Neural cell (in vitro differentiated cells): ENCODE data around the gene P3H1. TPM values are rescaled to one million over a fixed set of nuclear protein-coding genes. Genes with fewer than 3 reads are reported as not detected.
"Not testable (repeated sequence)": the region's sequence is repeated elsewhere in the genome, so short reads cannot be mapped to it uniquely, and the experiment has no call there.

Experiments
- H2AFZ ChIP-seq: fragments of 200-600, 300-800 bp; sonication (generic), shearing (Covaris generic); 2 replicates; pipeline ENCODE4 v1.6.0; 2014; ENCODE audit warnings: low read depth, mild to moderate bottlenecking, antibody characterized with exemption, low read length, moderate library complexity
- H3F3A ChIP-seq: fragments of 200-600 bp; shearing (Covaris generic); 2 replicates; pipeline ENCODE4 v1.6.1; 2016; ENCODE audit warnings: mild to moderate bottlenecking, moderate library complexity, mixed read lengths, antibody characterized with exemption, low read length; ENCODE audit not compliant: insufficient read depth, poor library complexity, severe bottlenecking
- H3K27ac ChIP-seq: fragments of 200-600, 300-800 bp; sonication (generic), shearing (Covaris generic); 2 replicates; pipeline ENCODE4 v1.5.1; 2014; ENCODE audit warnings: mild to moderate bottlenecking, low read length, moderate library complexity
- H3K27me3 ChIP-seq: fragments of 300-800, 200-600 bp; sonication (generic), shearing (Covaris generic); 2 replicates; pipeline ENCODE4 v1.6.0; 2014; ENCODE audit warnings: mild to moderate bottlenecking, low read depth, low read length, moderate library complexity; ENCODE audit not compliant: insufficient read depth
- H3K36me3 ChIP-seq: fragments of 300-800, 200-600 bp; sonication (generic), shearing (Covaris generic); 2 replicates; pipeline ENCODE4 v1.5.1; 2014; ENCODE audit warnings: mild to moderate bottlenecking, antibody characterized with exemption, low read length, moderate library complexity; ENCODE audit not compliant: insufficient read depth
- H3K4me2 ChIP-seq: fragments of 300-800, 200-600 bp; sonication (generic), shearing (Covaris generic); 2 replicates; pipeline ENCODE4 v1.6.0; 2014; ENCODE audit warnings: mild to moderate bottlenecking, low read length
- H3K4me3 ChIP-seq: fragments of 300-800, 200-600 bp; sonication (generic), shearing (Covaris generic); 2 replicates; pipeline ENCODE4 v1.5.1; 2014; ENCODE audit warnings: mild to moderate bottlenecking, low read length, moderate library complexity
- H3K79me2 ChIP-seq: fragments of 200-600 bp; shearing (Covaris generic); replicated peaks from 2 replicates; pipeline ENCODE4 v1.6.0; 2014; ENCODE audit warnings: mild to moderate bottlenecking, low read length, moderate library complexity; ENCODE audit not compliant: insufficient read depth
- H3K9ac ChIP-seq: fragments of 300-800, 200-600 bp; sonication (generic), shearing (Covaris generic); 2 replicates; pipeline ENCODE4 v1.6.1; 2016; ENCODE audit warnings: mild to moderate bottlenecking, low read length, mixed read lengths
- H3K9me2 ChIP-seq: fragments of 200-600 bp; shearing (Covaris generic); 2 replicates; pipeline ENCODE4 v1.6.1; 2016; ENCODE audit warnings: mild to moderate bottlenecking, low read length, mixed read lengths; ENCODE audit not compliant: insufficient read depth
- H3K9me3 ChIP-seq: fragments of 200-600, 300-800 bp; sonication (generic), shearing (Covaris generic); 2 replicates; pipeline ENCODE4 v1.6.1; 2016; ENCODE audit warnings: mild to moderate bottlenecking, mixed run types, low read length, moderate library complexity, mixed read lengths
- H4K20me1 ChIP-seq: fragments of 200-600 bp; shearing (Covaris generic); 2 replicates; pipeline ENCODE4 v1.6.1; 2016; ENCODE audit warnings: mild to moderate bottlenecking, mixed run types; ENCODE audit not compliant: insufficient read depth
- CTCF ChIP-seq: fragments of 450-650 bp; IDR thresholded peaks from 2 replicates; pipeline ENCODE4 v1.5.1; 2014; ENCODE audit warnings: antibody characterized with exemption, mild to moderate bottlenecking, moderate library complexity; ENCODE audit not compliant: poor library complexity, severe bottlenecking
- EP300 ChIP-seq: fragments of 450-650 bp; conservative IDR thresholded peaks from 2 replicates; pipeline ENCODE4 v1.6.1; 2014; ENCODE audit warnings: antibody characterized with exemption, mild to moderate bottlenecking, moderate library complexity; ENCODE audit not compliant: poor library complexity, severe bottlenecking
- EZH2 ChIP-seq: fragments of 200-600, 300-800 bp; shearing (Covaris generic), sonication (generic); IDR thresholded peaks from 2 replicates; pipeline ENCODE4 v1.6.1; 2014; ENCODE audit warnings: antibody characterized with exemption, low read length, borderline replicate concordance, mild to moderate bottlenecking; ENCODE audit not compliant: insufficient read depth, poor library complexity, severe bottlenecking
- MXI1 ChIP-seq: fragments of 450-650 bp; conservative IDR thresholded peaks from 2 replicates; pipeline ENCODE4 v1.6.1; 2014; ENCODE audit warnings: antibody characterized with exemption, mild to moderate bottlenecking; ENCODE audit not compliant: poor library complexity, severe bottlenecking
- POLR2AphosphoS5 ChIP-seq: IDR thresholded peaks from 2 replicates; pipeline ENCODE4 v1.6.1; 2012
- RAD21 ChIP-seq: fragments of 450-650 bp; conservative IDR thresholded peaks from 2 replicates; pipeline ENCODE4 v1.6.1; 2014; ENCODE audit warnings: antibody characterized with exemption, mild to moderate bottlenecking, moderate library complexity
- REST ChIP-seq: IDR thresholded peaks from 2 replicates; pipeline ENCODE4 v1.6.1; 2012; ENCODE audit warnings: borderline replicate concordance
- SMC3 ChIP-seq: fragments of 450-650 bp; conservative IDR thresholded peaks from 2 replicates; pipeline ENCODE4 v1.6.1; 2014; ENCODE audit warnings: antibody characterized with exemption, mild to moderate bottlenecking, moderate library complexity; ENCODE audit not compliant: poor library complexity
- TAF1 ChIP-seq: IDR thresholded peaks from 2 replicates; pipeline ENCODE4 v1.6.1; 2012; ENCODE audit warnings: low read depth
- polyA plus RNA-seq: library from polyadenylated mRNA; depleted of rRNA; stranded (reverse); fragments of >200 nt; gene quantifications from 2 replicates; pipeline ENCODE4 v1.2.3, GENCODE V29; 2014

The P3H1 gene
- polyA plus RNA-seq, 1 donor from 2014 or later = 32.4 TPM

- H3K36me3 ChIP-seq = no peaks in the 10 kb centered on the region
- no peak overlapping the region for H3K27ac ChIP-seq
- no peaks in the 10 kb centered on the region for H3K27me3 ChIP-seq
- H2AFZ ChIP-seq = no peak overlapping the region
- no peak overlapping the region for H3K4me3 ChIP-seq
- no peaks in the 10 kb centered on the region for H4K20me1 ChIP-seq
- no peak overlapping the region for H3K4me2 ChIP-seq
- H3K9ac ChIP-seq = no peak overlapping the region
- H3K9me2 ChIP-seq = no peaks in the 10 kb centered on the region
- H3K9me3 ChIP-seq = no peaks in the 10 kb centered on the region
- H3F3A ChIP-seq = no peaks in the 10 kb centered on the region
- no peak for TF ChIP-seq RAD21
- no peak for TF ChIP-seq EP300
- TF ChIP-seq CTCF = no peak
- no peak for TF ChIP-seq MXI1
- no peak for TF ChIP-seq SMC3
- no peak for TF ChIP-seq POLR2AphosphoS5
- no peaks in the 10 kb centered on the region for H3K79me2 ChIP-seq
Observed at GRCh38 chr1:42730002-42730401, 36.8 kb downstream of the P3H1 start.

GRCh38 chr1:42725820-42726219, 41.0 kb downstream of the P3H1 start:
- not testable (repeated sequence) for H3K9me3 ChIP-seq, H3K36me3 ChIP-seq, H3K79me2 ChIP-seq

GRCh38 chr1:42723511-42723910, 43.3 kb downstream of the P3H1 start:
- H2AFZ ChIP-seq = no peak overlapping the region
- H3K79me2 ChIP-seq = no peaks in the 10 kb centered on the region
- H3F3A ChIP-seq = no peaks in the 10 kb centered on the region
- TF ChIP-seq SMC3 = no peak
- no peak for TF ChIP-seq MXI1
- no peak for TF ChIP-seq REST
- no peak for TF ChIP-seq TAF1
- no peak for TF ChIP-seq POLR2AphosphoS5
- TF ChIP-seq RAD21 = no peak
- TF ChIP-seq EZH2 = no peak
- TF ChIP-seq EP300 = no peak
- TF ChIP-seq CTCF = no peak
- no peaks in the 10 kb centered on the region for H3K27me3 ChIP-seq
- H3K36me3 ChIP-seq = no peaks in the 10 kb centered on the region
- no peak overlapping the region for H3K9ac ChIP-seq
- no peak overlapping the region for H3K4me2 ChIP-seq
- no peaks in the 10 kb centered on the region for H4K20me1 ChIP-seq
- H3K27ac ChIP-seq = no peak overlapping the region
- H3K9me3 ChIP-seq = no peaks in the 10 kb centered on the region
- no peak overlapping the region for H3K4me3 ChIP-seq
- no peaks in the 10 kb centered on the region for H3K9me2 ChIP-seq

More at GRCh38 chr1:42725820-42726219, 41.0 kb downstream of the P3H1 start:
- H3K4me2 ChIP-seq, H3K4me3 ChIP-seq, H3F3A ChIP-seq, H3K9ac ChIP-seq, H4K20me1 ChIP-seq, H3K9me2 ChIP-seq, H3K27me3 ChIP-seq, H2AFZ ChIP-seq, H3K27ac ChIP-seq: not testable (repeated sequence)

GRCh38 chr1:42722403-42722802, 44.4 kb downstream of the P3H1 start:
- not testable (repeated sequence) for H3K79me2 ChIP-seq, H3K9ac ChIP-seq, H3K27ac ChIP-seq, H2AFZ ChIP-seq, H3K9me3 ChIP-seq, H3K36me3 ChIP-seq, H3K27me3 ChIP-seq, H3F3A ChIP-seq, H4K20me1 ChIP-seq, H3K9me2 ChIP-seq, H3K4me2 ChIP-seq, H3K4me3 ChIP-seq
